MM.1S (cell line): ENCODE data around the gene BAIAP3.

Experiments
- DNase-seq: peaks from one replicate; pipeline ENCODE4 v3.0.0-alpha.2; 2015
- H2AFZ ChIP-seq: fragments of 300-600 bp; sonication (generic); 2 replicates; pipeline ENCODE4 v1.6.0; 2016; ENCODE audit warnings: antibody characterized with exemption, low read length
- H3F3A ChIP-seq: fragments of 300-600 bp; sonication (generic); 2 replicates; pipeline ENCODE4 v1.6.1; 2016; ENCODE audit warnings: mild to moderate bottlenecking, antibody characterized with exemption, low read length, moderate library complexity, mixed read lengths; ENCODE audit not compliant: insufficient read depth
- H3K27ac ChIP-seq: fragments of 300-600 bp; sonication (generic); 2 replicates; pipeline ENCODE4 v1.5.1; 2016; ENCODE audit warnings: mild to moderate bottlenecking, low read length
- H3K27me3 ChIP-seq: fragments of 300-600 bp; sonication (generic); replicated peaks from 2 replicates; pipeline ENCODE4 v1.6.0; 2016; ENCODE audit warnings: low read length; ENCODE audit not compliant: insufficient read depth
- H3K36me3 ChIP-seq: fragments of 300-600 bp; sonication (generic); replicated peaks from 2 replicates; pipeline ENCODE4 v1.6.1; 2016; ENCODE audit warnings: mild to moderate bottlenecking, low read length, mixed read lengths; ENCODE audit not compliant: insufficient read depth
- H3K4me1 ChIP-seq: fragments of 300-600 bp; sonication (generic); 2 replicates; pipeline ENCODE4 v1.6.1; 2016; ENCODE audit warnings: low read length, mixed read lengths
- H3K4me2 ChIP-seq: fragments of 300-600 bp; sonication (generic); 2 replicates; pipeline ENCODE4 v1.6.0; 2016; ENCODE audit warnings: low read depth, low read length
- H3K4me3 ChIP-seq: fragments of 300-600 bp; sonication (generic); 2 replicates; pipeline ENCODE4 v1.5.1; 2016; ENCODE audit warnings: low read length, mixed read lengths
- H3K79me2 ChIP-seq: fragments of 300-600 bp; sonication (generic); 2 replicates; pipeline ENCODE4 v1.6.1; 2016; ENCODE audit warnings: mixed run types, low read length, mixed read lengths
- H3K9ac ChIP-seq: fragments of 300-600 bp; sonication (generic); 2 replicates; pipeline ENCODE4 v1.6.1; 2016; ENCODE audit warnings: low read length, mixed read lengths
- H3K9me2 ChIP-seq: fragments of 300-600 bp; sonication (generic); replicated peaks from 2 replicates; pipeline ENCODE4 v1.6.1; 2016; ENCODE audit warnings: mild to moderate bottlenecking, low read length, mixed read lengths; ENCODE audit not compliant: insufficient read depth
- H3K9me3 ChIP-seq: fragments of 300-600 bp; sonication (generic); replicated peaks from 2 replicates; pipeline ENCODE4 v1.6.1; 2016; ENCODE audit warnings: mild to moderate bottlenecking, low read length, mixed read lengths; ENCODE audit not compliant: insufficient read depth
- H4K20me1 ChIP-seq: fragments of 300-600 bp; sonication (generic); 2 replicates; pipeline ENCODE4 v1.6.1; 2016; ENCODE audit warnings: mild to moderate bottlenecking, low read length, moderate library complexity, mixed read lengths; ENCODE audit not compliant: insufficient read depth
- EZH2 ChIP-seq: fragments of 300-600 bp; sonication (generic); optimal IDR thresholded peaks from 2 replicates; pipeline ENCODE3; 2017; ENCODE audit warnings: low read depth, mild to moderate bottlenecking, antibody characterized with exemption, low read length, mixed read lengths
- EZH2phosphoT487 ChIP-seq: fragments of 300-600 bp; sonication (generic); IDR thresholded peaks from 2 replicates; pipeline ENCODE4 v1.6.1; 2018; ENCODE audit warnings: antibody characterized with exemption, low read length
- TF ChIP-seq, protein P1 (sequence below): fragments of 300-600 bp; sonication (generic); IDR thresholded peaks from 2 replicates; pipeline ENCODE4 v1.5.1; 2016; ENCODE audit warnings: antibody characterized with exemption, low read length, mixed read lengths

Gene BAIAP3

DNA sequence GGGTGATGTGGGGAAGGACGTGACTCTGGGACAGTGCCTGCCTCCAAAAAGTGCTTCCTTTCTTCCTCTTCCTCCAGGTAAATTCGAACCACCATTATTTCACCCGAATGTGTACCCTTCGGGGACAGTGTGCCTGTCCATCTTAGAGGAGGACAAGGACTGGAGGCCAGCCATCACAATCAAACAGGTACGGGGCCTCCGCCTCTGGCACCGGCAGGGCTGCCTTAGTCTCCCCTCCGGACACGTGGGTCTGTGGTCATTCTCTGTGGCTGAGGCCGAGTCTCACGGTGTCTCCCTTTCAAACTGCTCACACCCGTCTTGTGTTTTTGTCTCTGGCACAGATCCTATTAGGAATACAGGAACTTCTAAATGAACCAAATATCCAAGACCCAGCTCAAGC is 13.3 kb upstream of the BAIAP3 start:
- TF ChIP-seq, protein P1, sequence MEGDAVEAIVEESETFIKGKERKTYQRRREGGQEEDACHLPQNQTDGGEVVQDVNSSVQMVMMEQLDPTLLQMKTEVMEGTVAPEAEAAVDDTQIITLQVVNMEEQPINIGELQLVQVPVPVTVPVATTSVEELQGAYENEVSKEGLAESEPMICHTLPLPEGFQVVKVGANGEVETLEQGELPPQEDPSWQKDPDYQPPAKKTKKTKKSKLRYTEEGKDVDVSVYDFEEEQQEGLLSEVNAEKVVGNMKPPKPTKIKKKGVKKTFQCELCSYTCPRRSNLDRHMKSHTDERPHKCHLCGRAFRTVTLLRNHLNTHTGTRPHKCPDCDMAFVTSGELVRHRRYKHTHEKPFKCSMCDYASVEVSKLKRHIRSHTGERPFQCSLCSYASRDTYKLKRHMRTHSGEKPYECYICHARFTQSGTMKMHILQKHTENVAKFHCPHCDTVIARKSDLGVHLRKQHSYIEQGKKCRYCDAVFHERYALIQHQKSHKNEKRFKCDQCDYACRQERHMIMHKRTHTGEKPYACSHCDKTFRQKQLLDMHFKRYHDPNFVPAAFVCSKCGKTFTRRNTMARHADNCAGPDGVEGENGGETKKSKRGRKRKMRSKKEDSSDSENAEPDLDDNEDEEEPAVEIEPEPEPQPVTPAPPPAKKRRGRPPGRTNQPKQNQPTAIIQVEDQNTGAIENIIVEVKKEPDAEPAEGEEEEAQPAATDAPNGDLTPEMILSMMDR = no peak
- no peak for TF ChIP-seq EZH2phosphoT487
- no peak for TF ChIP-seq EZH2
- H3K4me1 ChIP-seq = no peaks in the 10 kb centered on the region
- H4K20me1 ChIP-seq = 0 out of 2 replicates have a peak, but pooled peaks cover 2% of the 10 kb centered on the region
- no peak overlapping the region for H2AFZ ChIP-seq
- H3K9me3 ChIP-seq = no peaks in the 10 kb centered on the region
- no peak overlapping the region for H3K27ac ChIP-seq
- H3K79me2 ChIP-seq = peaks cover 41% of the 10 kb centered on the region
- no peak overlapping the region for H3K9ac ChIP-seq
- H3K9me2 ChIP-seq = no peaks in the 10 kb centered on the region
- H3K4me3 ChIP-seq = no peak overlapping the region
- no peak for DNase-seq
- no peak overlapping the region for H3K4me2 ChIP-seq
- no peaks in the 10 kb centered on the region for H3K27me3 ChIP-seq
- peaks cover 15% of the 10 kb centered on the region for H3K36me3 ChIP-seq
- no peaks in the 10 kb centered on the region for H3F3A ChIP-seq

DNA sequence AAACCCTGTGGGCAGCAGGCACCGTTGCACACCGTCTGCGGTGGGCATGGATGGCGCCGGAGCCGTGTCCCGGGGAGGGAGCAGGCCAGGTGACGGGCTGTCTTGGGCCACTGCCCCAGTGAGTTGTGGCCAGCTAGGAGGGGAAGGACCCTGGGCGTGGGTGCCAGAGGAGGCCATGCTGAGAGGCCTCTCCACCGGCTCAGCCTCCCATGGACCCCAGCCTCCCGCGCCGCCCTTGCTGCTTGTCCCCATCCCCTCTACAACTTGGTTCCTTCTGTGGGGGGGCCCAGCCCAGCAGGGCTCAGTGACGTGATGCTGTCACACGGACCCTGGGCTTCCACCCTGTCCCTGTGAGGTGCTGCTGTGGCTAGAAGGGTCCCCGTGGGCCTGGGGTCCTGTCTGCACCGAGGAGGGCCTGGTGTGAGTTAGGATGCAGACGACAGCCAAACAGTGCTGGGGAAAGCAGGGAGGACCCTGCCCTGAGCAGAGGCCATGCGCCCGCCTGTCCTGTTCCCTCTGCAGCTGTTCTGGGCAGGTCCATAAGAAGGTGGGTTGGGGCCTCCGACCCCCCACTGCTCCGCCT is 12.7 kb upstream of the BAIAP3 start:
- no peak for DNase-seq
- no peaks in the 10 kb centered on the region for H3K4me1 ChIP-seq
- TF ChIP-seq EZH2 = no peak
- TF ChIP-seq, protein P1 = no peak
- no peak for TF ChIP-seq EZH2phosphoT487
- no peak overlapping the region for H3K4me3 ChIP-seq
- H2AFZ ChIP-seq = no peak overlapping the region
- H3F3A ChIP-seq = no peaks in the 10 kb centered on the region
- H3K27ac ChIP-seq = no peak overlapping the region
- H3K4me2 ChIP-seq = no peak overlapping the region
- no peaks in the 10 kb centered on the region for H3K9me3 ChIP-seq
- H3K9ac ChIP-seq = no peak overlapping the region
- H3K79me2 ChIP-seq = peaks cover 35% of the 10 kb centered on the region
- no peaks in the 10 kb centered on the region for H4K20me1 ChIP-seq
- H3K27me3 ChIP-seq = no peaks in the 10 kb centered on the region
- peaks cover 15% of the 10 kb centered on the region for H3K36me3 ChIP-seq
- no peaks in the 10 kb centered on the region for H3K9me2 ChIP-seq

DNA sequence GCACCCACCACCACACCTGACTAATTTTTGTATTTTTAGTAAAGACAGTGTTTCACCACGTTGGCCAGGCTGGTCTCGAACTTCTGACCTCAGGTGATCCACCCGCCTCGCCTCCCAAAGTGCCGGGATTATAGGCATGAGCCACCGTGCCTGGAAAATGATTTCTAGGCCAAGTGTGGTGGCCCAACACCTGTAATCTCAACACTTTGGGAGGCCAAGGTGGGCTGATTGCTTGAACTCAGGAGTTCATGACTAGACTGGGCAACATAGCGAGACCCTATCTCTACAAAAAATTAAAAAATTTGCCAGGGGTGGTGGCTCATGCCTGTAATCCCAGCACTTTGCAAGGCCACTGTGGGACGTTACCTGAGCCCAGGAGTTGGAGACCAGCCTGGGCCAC is 11.0 kb upstream of the BAIAP3 start:
- H3K27me3 ChIP-seq = no peaks in the 10 kb centered on the region
- TF ChIP-seq EZH2phosphoT487 (no peak), EZH2 (no peak)
- TF ChIP-seq, protein P1 = no peak
- H4K20me1 ChIP-seq = no peaks in the 10 kb centered on the region
- H2AFZ ChIP-seq = no peak overlapping the region
- no peak overlapping the region for H3K4me2 ChIP-seq
- H3K9ac ChIP-seq = no peak overlapping the region
- no peak for DNase-seq
- H3K36me3 ChIP-seq = peaks cover 10% of the 10 kb centered on the region
- no peak overlapping the region for H3K4me3 ChIP-seq
- no peaks in the 10 kb centered on the region for H3F3A ChIP-seq
- no peaks in the 10 kb centered on the region for H3K9me3 ChIP-seq
- no peaks in the 10 kb centered on the region for H3K4me1 ChIP-seq
- peaks cover 19% of the 10 kb centered on the region for H3K79me2 ChIP-seq
- no peak overlapping the region for H3K27ac ChIP-seq
- no peaks in the 10 kb centered on the region for H3K9me2 ChIP-seq
